Mesendoderm (in vitro differentiated cells): ENCODE results near the gene ZBTB40.

Source experiments
- DNase-seq: peaks from one replicate; pipeline ENCODE4 v3.0.0; 2013
- H2AK5ac ChIP-seq: 2 replicates; pipeline ENCODE4 v1.6.1; 2013; ENCODE audit warnings: low read length, inconsistent platforms
- H2BK120ac ChIP-seq: 2 replicates; pipeline ENCODE4 v1.6.1; 2013; ENCODE audit warnings: low read depth, mild to moderate bottlenecking, low read length, moderate library complexity, mixed read lengths
- H2BK15ac ChIP-seq: replicated peaks from 2 replicates; pipeline ENCODE4 v1.6.1; 2013; ENCODE audit warnings: low read depth, mild to moderate bottlenecking, moderate library complexity
- H2BK5ac ChIP-seq: 2 replicates; pipeline ENCODE4 v1.6.1; 2013; ENCODE audit warnings: low read length, inconsistent platforms
- H3K18ac ChIP-seq: 2 replicates; pipeline ENCODE4 v1.6.1; 2013; ENCODE audit warnings: mild to moderate bottlenecking, low read length, mixed read lengths
- H3K23ac ChIP-seq: one replicate; pipeline ENCODE4 v1.6.1; 2013; ENCODE audit warnings: low read length
- H3K27ac ChIP-seq: 2 replicates; pipeline ENCODE4 v1.5.1; 2013; ENCODE audit warnings: low read depth, mild to moderate bottlenecking, inconsistent platforms, low read length, moderate library complexity
- H3K27me3 ChIP-seq: 2 replicates; pipeline ENCODE4 v1.6.1; 2013; ENCODE audit warnings: low read length, control low read depth, mild to moderate bottlenecking, inconsistent platforms; ENCODE audit not compliant: insufficient read depth, poor library complexity
- H3K36me3 ChIP-seq: 2 replicates; pipeline ENCODE4 v1.6.1; 2013; ENCODE audit warnings: low read length, inconsistent platforms; ENCODE audit not compliant: control insufficient read depth, insufficient read depth
- H3K4ac ChIP-seq: one replicate; pipeline ENCODE4 v1.6.1; 2013; ENCODE audit warnings: low read depth, mild to moderate bottlenecking, low read length, moderate library complexity
- H3K4me1 ChIP-seq: 2 replicates; pipeline ENCODE4 v1.6.1; 2013; ENCODE audit warnings: low read depth, low read length, inconsistent platforms; ENCODE audit not compliant: control insufficient read depth
- H3K4me2 ChIP-seq: 2 replicates; pipeline ENCODE4 v1.6.1; 2013; ENCODE audit warnings: low read length
- H3K4me3 ChIP-seq: 2 replicates; pipeline ENCODE4 v1.5.1; 2013; ENCODE audit warnings: mild to moderate bottlenecking, low read length
- H3K56ac ChIP-seq: one replicate; pipeline ENCODE4 v1.6.1; 2013; ENCODE audit warnings: low read length
- H3K79me1 ChIP-seq: 2 replicates; pipeline ENCODE4 v1.6.1; 2013; ENCODE audit warnings: low read length, inconsistent platforms
- H3K79me2 ChIP-seq: 2 replicates; pipeline ENCODE4 v1.6.1; 2013; ENCODE audit warnings: mild to moderate bottlenecking, low read length; ENCODE audit not compliant: control insufficient read depth, insufficient read depth
- H3K9ac ChIP-seq: 2 replicates; pipeline ENCODE4 v1.6.1; 2013; ENCODE audit warnings: low read length, inconsistent platforms
- H4K5ac ChIP-seq: one replicate; pipeline ENCODE4 v1.6.1; 2013; ENCODE audit warnings: low read length
- H4K8ac ChIP-seq: one replicate; pipeline ENCODE4 v1.6.1; 2013; ENCODE audit warnings: low read depth, mild to moderate bottlenecking, control low read depth, low read length, moderate library complexity
- WGBS: extraction: QIAGEN DNeasy Blood & Tissue Kit; methylation state at CpG from one replicate; pipeline ENCODE4 v1.1.7; 2013; ENCODE audit warnings: low lambda C conversion rate, missing lambda C conversion rate; ENCODE audit not compliant: insufficient coverage; ENCODE audit errors: extremely low coverage; 5-methylcytosine and 5-hydroxymethylcytosine counted together

Gene ZBTB40

DNA sequence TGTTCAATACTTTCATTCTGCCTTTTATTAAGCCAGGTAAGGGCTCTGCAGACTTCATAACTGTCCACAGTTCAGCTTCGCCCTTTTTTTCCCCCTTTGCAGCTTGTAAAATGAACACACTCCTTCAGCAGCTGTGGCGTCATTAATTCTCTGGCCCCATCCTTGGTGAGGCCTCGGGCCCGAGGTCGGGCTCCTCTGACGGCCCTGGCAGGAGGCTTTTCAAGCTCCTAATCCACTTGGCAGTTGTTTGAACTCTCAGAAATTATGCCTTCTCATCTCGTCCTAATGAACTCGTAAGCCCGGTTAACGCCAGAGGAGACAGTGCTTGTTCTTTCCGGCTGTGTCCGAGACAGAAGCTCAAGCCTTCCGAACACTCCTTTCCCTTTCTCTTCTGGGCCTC, 93.5 kb downstream of the ZBTB40 start:
- Histone ChIP-seq H3K56ac (no peak overlapping the region), H2BK120ac (no peak overlapping the region), H2BK15ac (no peak overlapping the region), H3K9ac (no peak overlapping the region), H3K4me3 (no peak overlapping the region), H3K4me2 (no peak overlapping the region), H4K8ac (no peak overlapping the region), H3K18ac (no peak overlapping the region), H3K79me1 (no peaks in the 10 kb centered on the region), H3K4ac (no peak overlapping the region), H4K5ac (no peak overlapping the region), H2BK5ac (no peak overlapping the region), H3K4me1 (no peaks in the 10 kb centered on the region), H2AK5ac (no peak overlapping the region), H3K79me2 (no peaks in the 10 kb centered on the region), H3K23ac (no peak overlapping the region), H3K27me3 (no peaks in the 10 kb centered on the region), H3K36me3 (no peaks in the 10 kb centered on the region), H3K27ac (no peak overlapping the region)
- no CpG with 5 or more reads among the region's 13 CpGs for WGBS
- DNase-seq: no peak

GRCh38 chr1:22547186-22547817, 95.7 kb downstream of the ZBTB40 start:
- Histone ChIP-seq H2BK120ac (no peak overlapping the region), H3K4me1 (no peaks in the 10 kb centered on the region), H3K27me3 (no peaks in the 10 kb centered on the region)

DNA sequence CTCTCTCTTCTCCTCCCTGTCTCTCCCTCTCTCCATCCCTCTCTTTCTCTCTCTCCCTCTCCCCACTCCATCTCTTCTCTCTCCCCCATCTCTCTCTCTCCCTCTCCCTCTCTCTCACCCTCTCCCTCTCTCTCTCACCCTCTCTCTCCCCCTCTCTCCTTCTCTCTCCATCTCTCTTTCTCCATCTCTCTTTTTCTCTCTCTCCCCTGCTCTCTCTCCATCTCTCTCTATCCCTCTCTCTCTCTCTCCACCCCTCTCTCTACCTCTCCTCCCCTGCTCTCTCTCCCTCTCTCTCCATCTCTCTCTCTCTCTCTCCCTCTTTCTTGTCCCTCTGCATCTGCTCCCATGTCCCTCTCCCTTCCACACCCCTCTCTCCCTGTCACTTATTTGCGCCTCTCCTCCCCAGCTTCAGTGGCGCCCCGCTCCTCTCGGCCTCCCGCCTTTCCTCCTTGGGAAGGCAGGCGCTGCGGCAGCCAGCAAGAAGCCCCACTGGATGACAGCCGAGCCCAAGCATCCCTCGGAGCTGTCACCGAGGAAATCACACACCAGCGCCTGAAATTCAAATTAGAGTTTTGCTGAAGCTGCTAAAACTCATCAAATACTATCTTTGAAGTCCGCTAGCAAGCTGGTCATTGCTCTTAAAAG, 96.3 kb downstream of the ZBTB40 start:
- H3K79me1 ChIP-seq: no peaks in the 10 kb centered on the region
- no peak overlapping the region for H2BK5ac ChIP-seq
- no peak overlapping the region for H3K9ac ChIP-seq
- no peak overlapping the region for H3K27ac ChIP-seq
- H4K5ac ChIP-seq: no peak overlapping the region
- no peak overlapping the region for H3K4me2 ChIP-seq
- no peak overlapping the region for H3K4me3 ChIP-seq
- H2AK5ac ChIP-seq: no peak overlapping the region
- no peaks in the 10 kb centered on the region for H3K27me3 ChIP-seq
- no peaks in the 10 kb centered on the region for H3K4me1 ChIP-seq
- no peak overlapping the region for H4K8ac ChIP-seq
- no peaks in the 10 kb centered on the region for H3K79me2 ChIP-seq
- no peak overlapping the region for H3K4ac ChIP-seq
- no CpG with 5 or more reads among the region's 12 CpGs for WGBS
- no peak for DNase-seq
- no peaks in the 10 kb centered on the region for H3K36me3 ChIP-seq
- H2BK15ac ChIP-seq: no peak overlapping the region
- H2BK120ac ChIP-seq: no peak overlapping the region
- H3K18ac ChIP-seq: no peak overlapping the region
- no peak overlapping the region for H3K56ac ChIP-seq
- no peak overlapping the region for H3K23ac ChIP-seq

More at GRCh38 chr1:22547186-22547817, 95.7 kb downstream of the ZBTB40 start:
- H3K56ac ChIP-seq: no peak overlapping the region
- H3K27ac ChIP-seq: no peak overlapping the region
- H2BK15ac ChIP-seq: no peak overlapping the region
- no peaks in the 10 kb centered on the region for H3K79me1 ChIP-seq
- H3K79me2 ChIP-seq: no peaks in the 10 kb centered on the region
- WGBS: 100% methylated on average over 3 of the region's 6 CpGs
- no peak overlapping the region for H2BK5ac ChIP-seq
- H3K4ac ChIP-seq: no peak overlapping the region
- H3K18ac ChIP-seq: no peak overlapping the region
- no peak overlapping the region for H4K5ac ChIP-seq
- H3K23ac ChIP-seq: no peak overlapping the region
- no peak overlapping the region for H3K9ac ChIP-seq
- H3K4me3 ChIP-seq: no peak overlapping the region
- no peak overlapping the region for H3K4me2 ChIP-seq
- no peak for DNase-seq
- no peaks in the 10 kb centered on the region for H3K36me3 ChIP-seq
- no peak overlapping the region for H2AK5ac ChIP-seq
- no peak overlapping the region for H4K8ac ChIP-seq

DNA sequence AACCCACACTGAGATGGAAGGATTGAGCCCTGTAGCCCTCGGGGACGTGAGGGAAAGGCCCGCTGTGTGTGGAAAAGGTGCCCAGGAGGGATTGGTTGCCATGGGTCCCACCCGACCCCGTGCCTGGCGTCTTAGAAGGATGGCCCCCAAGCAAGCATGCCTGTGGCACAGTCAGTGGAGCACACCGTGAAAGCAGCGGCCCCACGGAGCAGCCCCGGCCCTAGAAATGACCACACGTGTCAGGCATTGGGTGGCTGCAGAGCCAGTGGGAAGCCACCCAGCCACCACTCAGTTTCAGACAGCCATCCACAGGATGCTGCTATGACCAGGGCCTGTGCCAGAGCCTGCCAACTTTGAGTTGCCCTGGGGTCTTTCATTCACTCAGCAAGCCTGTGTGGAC, 98.4 kb downstream of the ZBTB40 start:
- Histone ChIP-seq H4K5ac (no peak overlapping the region), H3K79me1 (no peaks in the 10 kb centered on the region), H4K8ac (no peak overlapping the region), H3K27me3 (no peaks in the 10 kb centered on the region), H3K18ac (no peak overlapping the region), H3K4me2 (no peak overlapping the region), H3K79me2 (no peaks in the 10 kb centered on the region), H3K36me3 (no peaks in the 10 kb centered on the region), H3K4ac (no peak overlapping the region), H3K4me1 (no peaks in the 10 kb centered on the region), H3K27ac (no peak overlapping the region), H3K4me3 (no peak overlapping the region), H2BK15ac (no peak overlapping the region), H2BK5ac (no peak overlapping the region), H2BK120ac (no peak overlapping the region), H3K9ac (no peak overlapping the region), H3K56ac (no peak overlapping the region), H2AK5ac (no peak overlapping the region), H3K23ac (no peak overlapping the region)
- no CpG with 5 or more reads among the region's 11 CpGs for WGBS
- no peak for DNase-seq

DNA sequence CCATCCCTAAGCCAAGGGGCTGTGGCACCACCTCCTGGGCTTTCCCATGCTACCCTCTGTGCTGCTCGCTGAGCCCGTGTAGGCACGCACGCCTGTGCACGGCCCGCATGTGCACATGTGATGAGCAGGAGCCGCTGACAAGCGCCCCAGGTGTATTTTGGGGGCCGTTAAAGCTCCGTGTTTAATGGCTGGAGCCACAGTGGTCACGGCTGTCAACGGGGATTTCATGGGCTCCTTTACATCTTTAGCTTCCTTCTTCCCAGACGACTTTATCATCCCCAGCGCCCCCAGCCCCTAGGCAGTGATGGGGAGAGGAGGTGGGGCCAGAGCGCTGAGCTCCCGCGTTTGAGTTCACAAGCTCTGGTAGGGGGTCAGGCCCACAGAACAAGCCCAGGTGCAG, 99.9 kb downstream of the ZBTB40 start:
- no peak overlapping the region for H3K4ac ChIP-seq
- H2BK120ac ChIP-seq: no peak overlapping the region
- H3K27ac ChIP-seq: no peak overlapping the region
- no peak overlapping the region for H3K23ac ChIP-seq
- no peak for DNase-seq
- no peak overlapping the region for H2BK5ac ChIP-seq
- no peaks in the 10 kb centered on the region for H3K79me1 ChIP-seq
- no peak overlapping the region for H4K8ac ChIP-seq
- H3K36me3 ChIP-seq: no peaks in the 10 kb centered on the region
- H3K56ac ChIP-seq: no peak overlapping the region
- H3K4me1 ChIP-seq: peaks cover 2% of the 10 kb centered on the region
- no peak overlapping the region for H2AK5ac ChIP-seq
- no peaks in the 10 kb centered on the region for H3K79me2 ChIP-seq
- H3K18ac ChIP-seq: no peak overlapping the region
- H2BK15ac ChIP-seq: no peak overlapping the region
- no peak overlapping the region for H3K4me2 ChIP-seq
- H3K27me3 ChIP-seq: no peaks in the 10 kb centered on the region
- H4K5ac ChIP-seq: no peak overlapping the region
- no CpG with 5 or more reads among the region's 17 CpGs for WGBS
- H3K4me3 ChIP-seq: no peak overlapping the region
- no peak overlapping the region for H3K9ac ChIP-seq

DNA sequence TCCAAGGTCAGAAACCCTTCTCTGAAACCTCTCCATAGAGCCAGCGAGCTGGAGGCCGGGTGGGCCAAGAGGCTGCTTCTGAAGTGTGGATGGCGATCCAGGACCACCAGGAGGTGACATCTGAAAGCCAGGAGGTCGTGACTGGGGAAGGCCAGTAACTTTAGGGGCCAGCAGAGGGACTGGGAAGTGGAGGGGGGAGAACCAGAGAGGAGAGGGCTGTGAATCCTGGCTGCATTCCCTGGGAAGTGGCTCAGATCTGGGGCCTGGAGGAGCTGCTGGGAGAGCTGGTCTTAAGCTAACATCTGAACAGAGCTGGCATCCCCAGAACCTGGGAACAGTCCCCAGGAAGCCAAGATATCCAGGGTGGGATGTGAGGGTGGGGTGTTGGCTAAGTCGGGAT, 100.4 kb downstream of the ZBTB40 start:
- no peak overlapping the region for H3K23ac ChIP-seq
- H2BK5ac ChIP-seq: no peak overlapping the region
- no peak overlapping the region for H3K56ac ChIP-seq
- H3K27ac ChIP-seq: no peak overlapping the region
- no peak overlapping the region for H4K8ac ChIP-seq
- H3K4me3 ChIP-seq: no peak overlapping the region
- peak; percentile 30 for DNase-seq
- H3K79me2 ChIP-seq: no peaks in the 10 kb centered on the region
- H3K4me2 ChIP-seq: no peak overlapping the region
- no peaks in the 10 kb centered on the region for H3K27me3 ChIP-seq
- no CpG with 5 or more reads among the region's 5 CpGs for WGBS
- H3K4me1 ChIP-seq: peaks cover 2% of the 10 kb centered on the region
- H3K79me1 ChIP-seq: no peaks in the 10 kb centered on the region
- no peaks in the 10 kb centered on the region for H3K36me3 ChIP-seq
- H2BK120ac ChIP-seq: no peak overlapping the region
- H3K18ac ChIP-seq: no peak overlapping the region
- no peak overlapping the region for H3K4ac ChIP-seq
- H2AK5ac ChIP-seq: no peak overlapping the region
- no peak overlapping the region for H3K9ac ChIP-seq
- H4K5ac ChIP-seq: no peak overlapping the region
- no peak overlapping the region for H2BK15ac ChIP-seq
